MM.1S (cell line): Measurements from ENCODE around the gene ETV5.

Source experiments
- DNase-seq: peaks from one replicate; pipeline ENCODE4 v3.0.0-alpha.2; 2015
- H2AFZ ChIP-seq: fragments of 300-600 bp; sonication (generic); 2 replicates; pipeline ENCODE4 v1.6.0; 2016; ENCODE audit warnings: antibody characterized with exemption, low read length
- H3F3A ChIP-seq: fragments of 300-600 bp; sonication (generic); 2 replicates; pipeline ENCODE4 v1.6.1; 2016; ENCODE audit warnings: mild to moderate bottlenecking, antibody characterized with exemption, low read length, moderate library complexity, mixed read lengths; ENCODE audit not compliant: insufficient read depth
- H3K27ac ChIP-seq: fragments of 300-600 bp; sonication (generic); 2 replicates; pipeline ENCODE4 v1.5.1; 2016; ENCODE audit warnings: mild to moderate bottlenecking, low read length
- H3K27me3 ChIP-seq: fragments of 300-600 bp; sonication (generic); replicated peaks from 2 replicates; pipeline ENCODE4 v1.6.0; 2016; ENCODE audit warnings: low read length; ENCODE audit not compliant: insufficient read depth
- H3K36me3 ChIP-seq: fragments of 300-600 bp; sonication (generic); replicated peaks from 2 replicates; pipeline ENCODE4 v1.6.1; 2016; ENCODE audit warnings: mild to moderate bottlenecking, low read length, mixed read lengths; ENCODE audit not compliant: insufficient read depth
- H3K4me1 ChIP-seq: fragments of 300-600 bp; sonication (generic); 2 replicates; pipeline ENCODE4 v1.6.1; 2016; ENCODE audit warnings: low read length, mixed read lengths
- H3K4me2 ChIP-seq: fragments of 300-600 bp; sonication (generic); 2 replicates; pipeline ENCODE4 v1.6.0; 2016; ENCODE audit warnings: low read depth, low read length
- H3K4me3 ChIP-seq: fragments of 300-600 bp; sonication (generic); 2 replicates; pipeline ENCODE4 v1.5.1; 2016; ENCODE audit warnings: low read length, mixed read lengths
- H3K79me2 ChIP-seq: fragments of 300-600 bp; sonication (generic); 2 replicates; pipeline ENCODE4 v1.6.1; 2016; ENCODE audit warnings: mixed run types, low read length, mixed read lengths
- H3K9ac ChIP-seq: fragments of 300-600 bp; sonication (generic); 2 replicates; pipeline ENCODE4 v1.6.1; 2016; ENCODE audit warnings: low read length, mixed read lengths
- H3K9me2 ChIP-seq: fragments of 300-600 bp; sonication (generic); replicated peaks from 2 replicates; pipeline ENCODE4 v1.6.1; 2016; ENCODE audit warnings: mild to moderate bottlenecking, low read length, mixed read lengths; ENCODE audit not compliant: insufficient read depth
- H3K9me3 ChIP-seq: fragments of 300-600 bp; sonication (generic); replicated peaks from 2 replicates; pipeline ENCODE4 v1.6.1; 2016; ENCODE audit warnings: mild to moderate bottlenecking, low read length, mixed read lengths; ENCODE audit not compliant: insufficient read depth
- H4K20me1 ChIP-seq: fragments of 300-600 bp; sonication (generic); 2 replicates; pipeline ENCODE4 v1.6.1; 2016; ENCODE audit warnings: mild to moderate bottlenecking, low read length, moderate library complexity, mixed read lengths; ENCODE audit not compliant: insufficient read depth
- EZH2 ChIP-seq: fragments of 300-600 bp; sonication (generic); optimal IDR thresholded peaks from 2 replicates; pipeline ENCODE3; 2017; ENCODE audit warnings: low read depth, mild to moderate bottlenecking, antibody characterized with exemption, low read length, mixed read lengths
- EZH2phosphoT487 ChIP-seq: fragments of 300-600 bp; sonication (generic); IDR thresholded peaks from 2 replicates; pipeline ENCODE4 v1.6.1; 2018; ENCODE audit warnings: antibody characterized with exemption, low read length
- TF ChIP-seq, protein P1 (sequence below): fragments of 300-600 bp; sonication (generic); IDR thresholded peaks from 2 replicates; pipeline ENCODE4 v1.5.1; 2016; ENCODE audit warnings: antibody characterized with exemption, low read length, mixed read lengths

Gene ETV5

DNA sequence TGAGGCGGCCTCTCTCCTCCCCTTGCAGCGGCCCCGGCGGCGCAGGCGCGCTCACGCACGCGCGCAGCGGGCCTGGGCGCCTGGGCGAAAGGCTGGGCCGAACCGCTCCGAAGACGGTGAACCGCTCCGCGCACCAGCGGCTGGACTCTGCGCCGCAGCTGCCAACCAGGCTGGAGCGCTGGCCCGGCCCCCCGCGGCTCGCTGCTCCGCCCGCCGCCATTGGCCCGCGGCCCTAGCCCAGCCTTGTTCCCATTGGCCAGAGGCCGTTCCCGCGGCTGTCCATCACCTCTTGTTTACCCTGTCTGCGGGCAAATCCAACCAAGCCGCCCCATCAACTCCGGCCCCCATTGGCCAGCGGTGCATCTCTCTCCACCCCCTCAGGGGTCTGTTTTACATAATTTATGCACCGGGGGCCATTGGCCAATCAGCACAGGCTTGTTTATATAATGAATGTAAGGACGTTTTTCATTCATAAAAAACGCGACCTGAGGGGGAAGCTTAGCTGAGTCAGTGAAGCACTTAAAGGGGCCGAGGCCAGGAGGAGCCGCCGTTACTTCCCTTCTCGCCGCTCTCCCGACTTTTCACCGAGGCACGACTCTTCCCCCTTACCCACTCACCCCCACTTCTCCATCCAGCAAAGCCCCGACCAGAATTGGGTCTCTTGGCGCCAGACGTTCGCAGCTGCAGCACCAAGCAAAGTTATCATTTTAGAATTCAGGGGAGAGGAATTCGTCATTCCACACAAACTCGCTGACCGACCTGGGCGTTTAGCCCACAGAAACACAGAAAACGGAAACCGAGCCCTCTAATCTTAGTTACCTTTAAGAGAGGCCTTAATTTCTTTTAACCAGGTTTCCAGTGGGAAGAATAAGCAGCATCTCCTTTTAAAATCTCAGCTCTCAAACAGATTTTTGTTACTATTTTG lies at the start of gene ETV5:
ETV5 (minus strand) TSS at position 149 of the 925 bp plus-strand sequence. CDS start 3,221 bp downstream, outside the sequence.
- Histone ChIP-seq H3K9ac (peak within 1 kb of the TSS; percentile 75), H3K79me2 (peaks cover 5% of the 10 kb centered on the region; the same call in 1 of the 2 replicates), H3K27me3 (peaks cover 29% of the 10 kb centered on the region), H3K4me1 (peaks cover 13% of the 10 kb centered on the region; the same call in 1 of the 2 replicates), H3K9me3 (no peaks in the 10 kb centered on the region), H4K20me1 (no peaks in the 10 kb centered on the region), H3K9me2 (no peaks in the 10 kb centered on the region), H3K4me3 (peak within 1 kb of the TSS; percentile 87), H3K27ac (peak within 1 kb of the TSS; percentile 78), H3F3A (peaks cover 22% of the 10 kb centered on the region), H3K36me3 (no peaks in the 10 kb centered on the region), H2AFZ (peak within 1 kb of the TSS; percentile 79), H3K4me2 (peak within 1 kb of the TSS; percentile 98)
- peak; percentile 100 for DNase-seq
- TF ChIP-seq, protein P1, sequence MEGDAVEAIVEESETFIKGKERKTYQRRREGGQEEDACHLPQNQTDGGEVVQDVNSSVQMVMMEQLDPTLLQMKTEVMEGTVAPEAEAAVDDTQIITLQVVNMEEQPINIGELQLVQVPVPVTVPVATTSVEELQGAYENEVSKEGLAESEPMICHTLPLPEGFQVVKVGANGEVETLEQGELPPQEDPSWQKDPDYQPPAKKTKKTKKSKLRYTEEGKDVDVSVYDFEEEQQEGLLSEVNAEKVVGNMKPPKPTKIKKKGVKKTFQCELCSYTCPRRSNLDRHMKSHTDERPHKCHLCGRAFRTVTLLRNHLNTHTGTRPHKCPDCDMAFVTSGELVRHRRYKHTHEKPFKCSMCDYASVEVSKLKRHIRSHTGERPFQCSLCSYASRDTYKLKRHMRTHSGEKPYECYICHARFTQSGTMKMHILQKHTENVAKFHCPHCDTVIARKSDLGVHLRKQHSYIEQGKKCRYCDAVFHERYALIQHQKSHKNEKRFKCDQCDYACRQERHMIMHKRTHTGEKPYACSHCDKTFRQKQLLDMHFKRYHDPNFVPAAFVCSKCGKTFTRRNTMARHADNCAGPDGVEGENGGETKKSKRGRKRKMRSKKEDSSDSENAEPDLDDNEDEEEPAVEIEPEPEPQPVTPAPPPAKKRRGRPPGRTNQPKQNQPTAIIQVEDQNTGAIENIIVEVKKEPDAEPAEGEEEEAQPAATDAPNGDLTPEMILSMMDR, result no peak
- TF ChIP-seq EZH2phosphoT487, result no peak
- TF ChIP-seq EZH2, result no peak

DNA sequence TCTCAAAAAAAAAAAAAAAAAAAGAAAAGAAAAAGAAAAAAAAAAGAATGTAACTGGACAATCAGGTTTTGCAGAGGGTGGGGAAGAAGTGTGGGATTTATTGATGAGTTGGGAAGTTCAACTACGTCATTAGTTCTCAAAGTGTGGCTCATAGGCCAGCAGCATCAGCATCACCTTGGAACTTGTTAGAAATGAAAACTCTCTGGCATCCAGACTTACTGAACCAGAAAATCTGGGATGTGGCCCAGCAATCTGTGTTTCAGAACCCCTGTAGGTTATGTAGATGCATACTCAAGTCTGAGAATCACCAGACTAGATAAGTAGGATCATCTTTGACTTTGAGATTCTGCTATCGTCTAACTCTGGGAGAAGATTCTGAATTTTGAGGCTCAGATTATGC lies 45.8 kb upstream of the ETV5 start:
- TF ChIP-seq EZH2, result no peak
- TF ChIP-seq, protein P1, result no peak
- Histone ChIP-seq H3K36me3 (no peaks in the 10 kb centered on the region), H3K9me2 (no peaks in the 10 kb centered on the region)

DNA sequence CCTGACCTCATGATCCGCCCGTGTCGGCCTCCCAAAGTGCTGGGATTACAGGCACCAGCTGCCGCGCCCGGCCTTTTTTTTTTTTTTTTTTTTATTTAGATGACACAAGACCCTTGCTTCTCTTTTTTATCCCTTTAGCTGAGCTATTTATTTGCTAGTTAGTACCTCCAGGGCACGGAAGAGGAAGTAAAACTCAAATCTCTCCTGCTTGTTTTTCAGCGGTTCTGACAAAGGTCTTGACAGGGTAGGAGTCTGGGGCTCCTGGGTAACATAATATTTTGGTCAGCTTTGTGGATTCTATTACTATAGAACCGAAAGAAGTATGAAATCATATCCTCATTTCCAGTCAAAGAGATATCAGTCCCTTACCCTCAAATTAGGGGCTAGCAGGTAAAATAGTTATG lies 44.0 kb upstream of the ETV5 start:
- peaks cover 15% of the 10 kb centered on the region for H3F3A ChIP-seq
- DNase-seq, result peak; percentile 70
- no peaks in the 10 kb centered on the region for H3K9me2 ChIP-seq
- H3K79me2 ChIP-seq, result no peaks in the 10 kb centered on the region
- H3K4me1 ChIP-seq, result peaks cover 17% of the 10 kb centered on the region
- no peaks in the 10 kb centered on the region for H3K9me3 ChIP-seq
- peak overlapping the region; percentile 8; the same call in 1 of the 2 replicates for H3K4me3 ChIP-seq
- H3K36me3 ChIP-seq, result no peaks in the 10 kb centered on the region
- no peaks in the 10 kb centered on the region for H3K27me3 ChIP-seq
- peak overlapping the region; percentile 85 for H3K27ac ChIP-seq
- H4K20me1 ChIP-seq, result no peaks in the 10 kb centered on the region
- TF ChIP-seq EZH2 (no peak), EZH2phosphoT487 (no peak)
- TF ChIP-seq, protein P1, result no peak
- peak overlapping the region; percentile 46 for H3K9ac ChIP-seq
- peak overlapping the region; percentile 2; the same call in 1 of the 2 replicates for H2AFZ ChIP-seq
- peak overlapping the region; percentile 66 for H3K4me2 ChIP-seq

More for the DNA sequence above, 45.8 kb upstream of the ETV5 start:
- Histone ChIP-seq H4K20me1 (no peaks in the 10 kb centered on the region), H3K4me3 (no peak overlapping the region), H3F3A (peaks cover 15% of the 10 kb centered on the region), H3K4me2 (no peak overlapping the region), H2AFZ (no peak overlapping the region), H3K27me3 (no peaks in the 10 kb centered on the region), H3K9me3 (no peaks in the 10 kb centered on the region), H3K4me1 (peaks cover 17% of the 10 kb centered on the region), H3K9ac (no peak overlapping the region), H3K79me2 (no peaks in the 10 kb centered on the region), H3K27ac (no peak overlapping the region)
- DNase-seq, result no peak
